ENCODE results near the gene ZNHIT6.
"Not testable (repeated sequence)": the region's sequence is repeated elsewhere in the genome, so short reads cannot be mapped to it uniquely, and the experiment has no call there.

Gene ZNHIT6

DNA sequence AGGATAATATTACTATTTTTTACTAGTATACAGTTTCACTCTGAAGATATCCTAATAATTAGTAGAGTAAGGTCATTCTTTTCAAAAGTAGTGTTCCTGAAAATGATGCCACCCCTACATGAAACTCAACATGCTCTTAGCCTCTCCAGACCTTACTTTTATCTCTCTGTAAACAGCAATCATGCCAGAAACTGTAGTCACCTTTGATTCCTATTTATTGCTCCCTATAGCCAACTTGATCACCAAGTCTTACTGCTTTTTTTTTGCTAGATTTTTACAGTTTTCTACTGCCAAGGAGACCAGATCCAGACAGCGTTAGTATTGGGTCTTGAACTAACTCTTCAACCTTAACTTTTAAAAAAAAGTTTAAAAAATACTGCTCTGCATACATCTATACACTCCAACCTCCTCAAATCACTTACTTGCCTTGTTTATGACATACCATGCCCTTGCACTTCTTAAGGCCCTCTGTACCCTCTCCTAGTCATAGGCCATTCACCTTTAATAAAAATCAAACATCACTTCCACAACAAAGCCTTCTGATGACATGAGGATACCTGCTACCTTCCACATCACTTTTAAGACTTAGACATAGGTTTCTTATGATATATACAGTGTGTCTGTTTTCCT, 36.1 kb downstream of the ZNHIT6 start:
- no peak for DNase-seq (ENCODE audit: extremely low read depth in 1 of 2, low read depth in 1 of 2)

DNA sequence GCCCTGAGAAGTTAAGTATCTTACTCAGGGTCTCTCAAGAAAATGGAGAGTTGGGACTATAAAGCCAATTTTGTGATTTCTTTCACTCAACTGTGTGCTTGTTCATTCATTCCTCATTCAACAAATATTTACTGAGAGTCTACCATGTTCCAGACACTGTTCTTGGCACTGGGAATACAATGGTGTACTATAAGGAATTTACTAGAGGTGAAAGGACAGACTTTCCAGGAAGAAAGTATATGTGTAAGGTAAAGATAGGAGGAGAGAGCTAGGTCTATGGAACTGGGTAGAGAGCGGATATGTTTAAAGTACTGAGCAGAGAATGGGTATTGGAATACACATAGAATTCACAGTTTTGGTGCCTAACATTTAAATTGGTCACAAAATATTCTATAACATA, 42.3 kb downstream of the ZNHIT6 start:
- no peak for DNase-seq (ENCODE audit: extremely low read depth in 1 of 2, low read depth in 1 of 2)

DNA sequence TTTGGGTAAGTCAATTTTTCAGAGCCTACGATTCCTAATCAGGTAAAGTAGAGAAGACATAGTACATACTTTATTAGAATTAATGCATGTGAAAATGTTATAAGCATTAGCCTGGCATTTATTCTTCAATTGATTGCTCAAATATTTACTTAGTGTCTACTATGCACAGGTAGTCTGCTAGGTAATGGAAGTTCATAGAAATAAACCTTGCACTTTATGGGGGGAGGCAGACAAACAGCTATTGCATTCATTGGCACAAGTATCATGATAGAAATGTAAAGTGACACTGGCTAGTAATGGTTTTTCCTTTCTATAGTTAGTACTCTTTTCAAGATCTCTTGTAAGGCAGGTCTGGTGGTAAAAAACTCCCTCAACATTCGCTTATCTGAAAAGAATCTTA, 44.9 kb downstream of the ZNHIT6 start:
- DNase-seq (ENCODE audit: extremely low read depth in 1 of 2, low read depth in 1 of 2) = no peak

DNA sequence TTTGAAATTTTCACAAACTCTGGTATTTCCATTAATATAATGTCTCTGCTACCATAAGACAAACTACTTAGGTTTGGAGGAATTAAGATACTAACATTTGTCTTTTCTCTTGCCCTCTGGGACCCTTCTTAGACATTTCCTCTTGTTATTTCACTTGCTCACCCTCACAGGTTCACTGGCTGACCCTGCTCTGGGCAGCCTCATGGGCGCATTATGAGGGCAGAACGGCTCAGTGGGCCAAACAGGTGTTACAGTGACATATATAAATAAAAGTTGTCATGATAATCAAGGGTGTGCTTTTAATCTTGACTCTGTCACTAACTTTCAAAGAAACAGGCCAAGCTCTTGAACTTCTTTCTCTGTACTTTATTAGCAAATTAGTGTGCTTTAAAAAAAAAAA, 46.5 kb downstream of the ZNHIT6 start:
- no peak for DNase-seq (ENCODE audit: extremely low read depth in 1 of 2, low read depth in 1 of 2)

DNA sequence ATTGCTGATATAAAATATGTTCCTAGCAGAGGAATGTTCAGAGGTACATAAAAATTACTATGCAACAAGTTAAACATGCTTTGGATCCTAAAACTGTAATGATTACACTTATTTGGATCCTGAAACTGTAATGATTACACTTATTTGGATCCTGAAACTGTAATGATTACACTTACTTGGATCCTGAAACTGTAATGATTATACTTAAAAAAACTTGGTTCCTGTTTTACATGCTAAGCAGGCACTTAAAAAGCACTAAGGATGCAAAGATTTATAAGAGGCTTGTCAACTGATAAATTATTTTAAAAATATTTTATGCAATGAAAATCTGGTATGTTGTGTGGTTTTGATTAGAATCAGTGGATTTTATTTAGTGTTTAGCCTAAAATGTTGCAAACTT, 47.7 kb downstream of the ZNHIT6 start:
- no peak for DNase-seq (ENCODE audit: extremely low read depth in 1 of 2, low read depth in 1 of 2)

DNA sequence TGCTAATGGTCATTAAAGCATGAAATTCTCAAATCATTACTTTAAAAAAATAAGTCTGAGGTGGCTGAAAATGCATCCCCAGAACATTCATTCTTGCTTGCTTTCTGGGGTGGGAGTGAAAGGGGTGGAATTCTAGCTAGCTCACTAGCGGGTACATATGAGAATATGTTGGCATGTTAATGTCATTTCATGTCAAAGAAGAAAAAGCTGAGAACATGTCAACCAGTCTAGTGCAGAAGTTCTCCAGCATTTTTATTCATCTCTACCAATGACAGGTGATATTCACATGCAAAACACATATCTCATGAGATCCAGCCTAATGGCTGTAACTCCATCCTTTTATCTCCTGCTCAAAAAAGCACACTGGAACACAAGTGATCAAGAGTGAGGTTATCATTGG, 49.1 kb downstream of the ZNHIT6 start:
- DNase-seq (ENCODE audit: extremely low read depth in 1 of 2, low read depth in 1 of 2) = no peak

DNA sequence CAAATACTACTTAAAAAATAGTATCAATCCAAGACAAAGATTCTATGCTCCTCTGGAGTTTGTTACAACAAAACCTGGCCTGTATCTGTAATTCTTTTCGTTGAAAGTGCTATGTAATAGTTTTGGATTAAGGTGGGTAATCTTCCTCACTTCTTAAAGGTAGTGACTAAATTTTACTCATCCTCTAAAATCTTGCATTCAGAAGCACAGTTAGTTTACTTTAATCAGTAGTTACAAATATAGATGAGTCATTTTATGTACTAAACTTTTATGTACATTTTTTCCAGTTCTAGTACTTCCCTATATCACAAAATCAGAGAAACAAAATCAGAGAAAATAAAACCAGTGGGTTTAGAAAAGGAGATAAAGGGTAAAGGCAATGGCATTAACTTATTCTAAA, 51.3 kb downstream of the ZNHIT6 start:
- DNase-seq (ENCODE audit: extremely low read depth in 1 of 2, low read depth in 1 of 2) = no peak

DNA sequence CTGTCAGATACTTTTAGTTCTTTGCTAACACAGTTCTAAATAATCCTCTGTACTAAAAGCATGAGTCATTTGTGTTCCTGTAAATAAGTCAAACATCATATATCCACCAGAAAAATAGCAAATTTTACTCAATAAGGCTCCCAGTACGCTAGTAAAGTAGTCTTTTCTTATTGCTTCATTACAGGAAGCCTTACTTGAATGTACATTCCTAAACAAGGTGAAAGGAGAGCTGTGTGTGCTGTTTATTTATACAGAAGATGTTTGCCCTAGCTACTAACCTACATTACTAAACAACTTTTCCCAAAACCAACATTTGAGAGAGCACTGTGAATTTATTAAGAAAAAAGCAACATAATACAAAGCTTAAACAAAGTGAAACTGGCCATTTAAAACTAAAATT, 52.0 kb downstream of the ZNHIT6 start:
- no peak for DNase-seq (ENCODE audit: extremely low read depth in 1 of 2, low read depth in 1 of 2)

DNA sequence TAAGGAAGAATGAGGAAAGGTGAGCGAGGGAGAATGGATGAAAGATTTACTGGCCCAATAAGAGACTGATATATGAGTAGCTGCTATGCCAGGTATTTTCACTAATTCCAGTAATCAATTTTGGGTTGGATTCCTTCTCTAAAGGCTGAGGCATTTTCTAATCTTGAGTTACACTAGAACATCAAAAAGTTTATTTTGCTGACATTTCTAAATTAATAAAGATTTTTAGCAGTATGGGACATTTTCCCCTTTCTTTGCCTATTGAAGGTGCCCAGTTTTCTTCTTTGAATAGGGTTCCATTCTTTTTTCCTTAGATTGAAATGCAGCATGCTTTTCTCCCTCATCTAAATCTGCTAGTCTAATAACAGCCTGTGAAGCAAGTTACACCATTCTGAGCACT, 52.9 kb downstream of the ZNHIT6 start:
- no peak for DNase-seq (ENCODE audit: extremely low read depth in 1 of 2, low read depth in 1 of 2)

DNA sequence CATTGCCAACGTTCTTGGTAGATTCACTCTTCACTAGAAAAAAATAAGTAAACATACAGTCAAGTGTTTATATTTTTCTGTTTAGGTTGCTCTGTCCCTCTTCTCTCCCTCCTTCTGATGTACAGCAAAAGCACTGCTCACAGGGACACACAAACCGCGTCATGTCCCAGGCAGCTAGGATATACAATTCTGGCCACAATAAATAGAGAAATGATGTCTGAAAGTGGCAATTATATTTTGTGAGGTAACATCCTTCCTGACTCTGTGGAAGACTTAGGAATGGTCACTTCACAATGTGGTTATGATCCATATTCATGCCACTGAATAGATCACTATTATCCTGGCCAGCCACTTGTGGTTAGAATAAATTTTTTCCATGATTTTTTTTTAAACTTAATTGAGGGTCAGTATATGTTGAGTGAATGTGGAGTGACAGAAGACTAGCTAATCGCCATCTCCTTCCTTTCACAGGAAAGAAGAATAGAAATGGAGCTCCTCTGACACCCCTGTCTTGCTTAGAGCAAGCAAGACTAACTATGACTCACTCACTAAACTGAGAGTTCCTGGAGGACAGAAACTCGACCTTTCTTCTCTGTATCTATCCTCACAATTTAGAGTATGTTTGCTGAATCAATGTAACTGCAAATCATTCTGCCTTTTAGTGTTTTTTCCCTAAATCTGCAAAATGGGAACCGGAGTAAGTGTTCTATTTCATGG, 54.0 kb downstream of the ZNHIT6 start:
- DNase-seq (ENCODE audit: extremely low read depth in 1 of 2, low read depth in 1 of 2) = no peak

DNA sequence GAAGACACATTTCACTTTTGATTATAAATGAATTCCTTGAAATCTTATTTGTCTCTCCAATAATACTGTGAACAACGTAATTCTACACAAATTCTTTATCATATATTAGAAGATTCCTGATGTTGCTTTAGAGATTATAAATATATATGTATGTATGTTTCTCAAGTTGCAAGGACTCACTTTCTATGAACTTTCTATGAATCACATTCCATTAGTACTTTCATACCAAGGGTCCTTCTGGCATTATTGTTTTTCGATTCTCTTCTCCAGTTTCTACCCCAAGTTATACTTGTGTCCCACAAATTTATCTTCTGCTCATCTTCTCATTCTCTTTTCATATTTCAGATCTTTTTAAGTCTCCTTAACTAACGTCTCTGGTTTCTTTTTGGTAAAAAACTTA, 55.9 kb downstream of the ZNHIT6 start:
- DNase-seq (ENCODE audit: extremely low read depth in 1 of 2, low read depth in 1 of 2) = no peak

DNA sequence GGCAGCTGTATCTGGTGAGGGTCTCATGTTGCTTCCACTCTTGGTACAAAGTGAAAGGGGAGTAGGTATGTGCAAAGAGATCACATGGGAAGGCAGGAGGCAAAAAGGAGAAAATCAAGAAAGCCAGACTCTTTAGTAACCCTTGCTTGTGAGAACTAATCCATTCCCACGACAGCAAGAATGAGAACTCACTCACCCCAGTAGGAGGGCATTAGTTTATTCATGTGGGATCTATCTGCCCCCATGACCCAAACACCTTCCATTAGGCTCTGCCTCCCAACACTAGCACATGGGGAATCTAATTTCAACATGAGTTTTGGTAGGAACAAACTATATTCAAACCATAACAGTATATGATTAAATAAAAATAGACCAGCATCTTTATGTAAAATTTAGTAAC, 57.6 kb downstream of the ZNHIT6 start:
- no peak for DNase-seq (ENCODE audit: extremely low read depth in 1 of 2, low read depth in 1 of 2)

DNA sequence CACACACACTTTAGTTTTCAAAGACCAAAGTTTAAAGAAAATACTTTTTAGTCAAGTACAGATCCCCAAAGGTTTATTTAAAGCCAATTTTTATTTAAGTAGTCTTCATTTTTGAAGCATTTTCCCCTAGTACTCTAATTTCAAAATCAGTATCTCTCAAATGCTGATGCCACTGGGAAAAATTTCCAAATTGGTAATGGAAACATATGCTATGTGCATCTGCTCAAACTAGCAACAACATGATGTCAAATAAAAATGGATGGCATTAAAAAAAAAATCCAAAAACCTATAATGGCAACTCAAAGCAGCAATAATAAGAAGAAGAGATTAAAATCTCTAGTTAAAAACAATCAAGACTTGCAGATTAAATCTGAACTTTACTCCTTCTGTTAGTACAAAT, 58.6 kb downstream of the ZNHIT6 start:
- DNase-seq (ENCODE audit: extremely low read depth in 1 of 2, low read depth in 1 of 2) = no peak

DNA sequence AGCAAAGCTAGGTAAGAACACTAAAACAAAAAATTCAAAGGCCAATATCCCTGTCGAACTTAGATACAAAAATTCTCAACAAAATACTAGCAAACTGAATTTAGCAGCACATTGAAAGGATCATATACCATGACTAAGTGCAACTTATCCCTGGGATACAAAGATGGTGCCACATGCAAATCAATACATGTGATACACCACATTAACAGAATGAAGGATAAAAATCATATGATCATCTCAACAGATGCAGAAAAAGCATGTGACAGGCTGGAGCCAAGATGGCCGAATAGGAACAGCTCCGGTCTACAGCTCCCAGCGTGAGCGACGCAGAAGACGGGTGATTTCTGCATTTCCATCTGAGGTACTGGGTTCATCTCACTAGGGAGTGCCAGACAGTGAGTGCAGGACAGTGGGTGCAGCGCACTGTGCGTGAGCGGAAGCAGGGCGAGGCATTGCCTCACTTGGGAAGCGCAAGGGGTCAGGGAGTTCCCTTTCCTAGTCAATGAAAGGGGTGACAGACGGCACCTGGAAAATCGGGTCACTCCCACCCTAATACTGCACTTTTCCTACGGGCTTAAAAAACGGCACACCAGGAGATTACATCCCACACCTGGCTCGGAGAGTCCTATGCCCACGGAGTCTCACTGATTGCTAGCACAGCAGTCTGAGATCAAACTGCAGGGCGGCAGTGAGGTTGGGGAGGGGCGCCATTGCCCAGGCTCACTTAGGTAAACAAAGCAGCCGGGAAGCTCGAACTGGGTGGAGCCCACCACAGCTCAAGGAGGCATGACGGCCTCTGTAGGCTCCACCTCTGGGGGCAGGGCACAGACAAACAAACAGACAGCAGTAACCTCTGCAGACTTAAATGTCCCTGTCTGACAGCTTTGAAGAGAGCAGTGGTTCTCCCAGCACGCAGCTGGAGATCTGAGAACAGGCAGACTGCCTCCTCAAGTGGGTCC, 66.4 kb downstream of the ZNHIT6 start:
- DNase-seq (ENCODE audit: extremely low read depth in 1 of 2, low read depth in 1 of 2) = not testable (repeated sequence)

DNA sequence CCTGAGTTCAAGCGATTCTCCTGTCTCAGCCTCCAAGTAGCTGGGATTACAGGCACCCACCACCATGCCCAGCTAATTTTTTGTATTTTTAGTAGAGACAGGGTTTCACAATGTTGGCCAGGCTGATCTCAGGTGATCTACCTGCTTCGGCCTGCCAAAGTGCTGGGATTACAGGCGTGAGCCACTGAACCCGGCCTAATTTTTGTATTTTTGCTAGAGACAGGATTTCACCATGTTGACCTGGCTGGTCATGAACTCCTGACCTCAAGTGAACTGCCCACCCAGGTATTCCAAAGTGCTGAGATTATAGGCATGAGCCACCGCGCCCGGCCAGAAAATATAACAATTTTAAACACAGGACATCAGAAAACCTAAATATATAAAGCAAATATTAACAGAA, 68.3 kb downstream of the ZNHIT6 start:
- not testable (repeated sequence) for DNase-seq (ENCODE audit: extremely low read depth in 1 of 2, low read depth in 1 of 2)

DNA sequence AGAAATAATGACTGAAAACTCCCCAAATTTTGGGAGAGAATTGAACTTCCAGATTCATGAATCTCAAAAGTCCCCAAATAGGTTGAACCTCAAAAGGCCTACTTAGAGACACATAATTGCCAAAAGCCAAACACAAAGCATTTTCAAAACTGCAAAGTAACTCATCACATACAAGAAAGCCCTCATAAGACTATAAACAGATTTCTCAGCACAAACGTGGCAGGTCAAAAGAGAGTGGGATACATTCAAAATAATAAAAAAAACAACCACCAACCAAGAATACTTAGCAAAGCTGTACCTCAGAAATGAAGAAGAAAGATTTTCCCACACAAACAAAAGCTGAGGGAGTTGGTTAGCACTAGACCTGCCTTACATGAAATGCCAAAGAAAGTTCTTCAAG, 69.8 kb downstream of the ZNHIT6 start:
- DNase-seq (ENCODE audit: extremely low read depth in 1 of 2, low read depth in 1 of 2) = no peak

DNA sequence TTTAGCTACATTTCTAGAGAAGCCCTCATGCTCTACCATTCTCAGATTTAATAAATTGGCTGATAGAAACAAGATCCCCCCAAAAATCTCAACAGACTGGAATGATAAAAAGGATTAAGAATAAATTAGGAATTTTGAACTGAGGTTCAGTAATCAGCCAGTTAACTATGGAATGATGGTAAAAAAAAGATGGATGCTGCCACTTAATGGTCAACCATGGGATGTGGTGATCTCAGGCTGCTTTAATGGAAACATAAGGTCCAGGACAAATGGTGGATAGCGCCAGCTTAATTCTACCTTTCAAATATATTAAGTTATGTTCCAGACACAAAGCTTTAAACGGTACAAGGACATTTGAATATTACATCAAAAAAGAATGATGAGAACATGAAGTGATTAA, 77.7 kb downstream of the ZNHIT6 start:
- no peak for DNase-seq (ENCODE audit: extremely low read depth in 1 of 2, low read depth in 1 of 2)

DNA sequence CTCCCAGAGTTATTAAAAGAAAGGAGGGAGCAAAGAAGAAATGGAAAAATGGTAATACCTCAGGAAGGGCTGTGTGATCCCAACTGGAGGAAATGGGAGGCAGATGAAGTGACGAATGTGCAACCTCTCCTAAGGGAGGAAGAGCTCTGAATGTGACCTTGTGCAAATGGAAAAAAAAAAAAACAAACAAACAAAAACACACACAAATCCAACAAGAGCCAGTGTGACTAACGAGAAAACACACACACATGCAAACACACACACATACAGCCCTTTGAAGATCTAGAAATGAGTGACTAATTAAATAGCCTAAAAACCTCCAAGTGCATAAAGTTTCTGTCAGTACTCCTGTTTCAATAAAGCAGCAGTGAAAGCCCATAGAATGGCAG, 78.7 kb downstream of the ZNHIT6 start:
- DNase-seq (ENCODE audit: extremely low read depth in 1 of 2, low read depth in 1 of 2) = no peak

DNA sequence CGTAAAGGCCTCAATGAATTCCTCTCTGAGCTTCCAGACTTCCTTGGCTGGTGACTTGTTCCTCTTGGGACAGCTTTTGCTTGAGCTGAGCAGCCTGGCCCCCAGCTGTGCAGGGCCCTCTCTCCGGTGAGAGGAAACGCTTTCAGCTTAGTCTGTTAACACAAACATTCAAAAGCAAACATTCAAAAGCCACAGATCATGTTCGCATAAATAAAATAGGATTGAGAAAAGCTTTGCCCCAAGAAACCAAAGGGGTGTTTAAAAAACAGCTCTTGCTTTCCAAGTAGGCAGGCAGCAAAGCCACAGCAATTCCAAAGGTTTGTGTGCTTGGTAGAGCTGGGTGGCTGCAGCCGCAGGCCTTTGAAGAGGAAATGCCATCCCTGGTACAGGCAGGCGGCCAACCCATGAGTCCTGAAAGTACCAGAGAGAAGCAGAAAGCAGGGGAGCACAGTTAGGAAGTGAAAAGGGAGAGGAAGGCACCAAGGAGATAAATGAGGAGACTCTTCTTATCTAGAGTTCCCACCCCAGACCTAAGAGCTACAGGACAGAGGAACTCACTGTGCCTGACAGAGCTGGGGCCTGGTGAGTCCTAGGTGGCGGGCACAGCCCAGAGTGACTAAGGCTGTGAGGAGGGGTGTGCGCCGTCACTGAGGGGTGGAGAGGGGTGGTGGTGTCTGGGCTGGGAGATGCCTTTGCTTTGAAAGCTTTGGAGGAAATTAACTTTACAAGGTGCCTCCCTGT, 79.3 kb downstream of the ZNHIT6 start:
- no peak for DNase-seq (ENCODE audit: extremely low read depth in 1 of 2, low read depth in 1 of 2)

DNA sequence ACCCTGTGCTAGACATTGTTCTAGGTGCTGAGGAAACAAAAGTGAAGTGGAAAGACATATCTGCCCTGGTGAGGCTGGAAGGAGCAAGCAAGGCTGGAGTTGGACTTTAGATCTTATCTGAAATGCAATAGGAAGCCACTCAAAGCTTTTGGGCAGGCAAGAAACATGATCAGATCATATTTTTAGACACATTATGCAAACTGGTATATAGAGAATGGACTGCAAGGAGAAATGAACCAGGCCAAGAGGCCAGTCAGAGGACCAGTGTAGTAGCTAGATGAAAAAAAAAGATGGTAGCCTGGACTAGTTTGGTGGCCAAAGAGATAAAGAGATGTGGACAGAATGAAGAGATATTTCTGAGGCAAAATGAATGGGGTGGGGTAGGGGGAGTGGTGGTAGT, 81.4 kb downstream of the ZNHIT6 start:
- no peak for DNase-seq (ENCODE audit: extremely low read depth in 1 of 2, low read depth in 1 of 2)

DNA sequence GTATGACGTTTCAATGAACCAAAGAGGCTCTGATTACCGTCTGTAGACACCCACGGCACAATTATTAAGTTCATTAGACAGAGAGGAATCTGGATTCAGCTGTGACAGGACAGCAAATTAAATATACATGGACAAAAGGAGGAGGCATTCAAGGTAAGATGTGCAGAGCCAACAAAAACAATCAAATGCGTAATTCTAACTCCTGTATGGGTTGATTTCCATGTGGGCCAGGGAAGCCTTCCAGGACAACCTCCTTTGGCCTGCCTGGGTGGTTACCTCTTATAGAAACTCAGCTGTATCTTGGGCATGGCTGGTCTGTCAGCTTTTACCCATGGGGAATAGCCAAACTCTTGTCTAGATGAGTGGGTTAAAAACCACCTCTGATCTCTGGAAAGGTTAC, 83.9 kb downstream of the ZNHIT6 start:
- no peak for DNase-seq (ENCODE audit: extremely low read depth in 1 of 2, low read depth in 1 of 2)
